Left lobe of liver (tissue), 2 donors: ENCODE data around the gene EPB41L3. TPM values are rescaled to one million over a fixed set of nuclear protein-coding genes. Genes with fewer than 3 reads are reported as not detected.
"Not testable (repeated sequence)": the region's sequence is repeated elsewhere in the genome, so short reads cannot be mapped to it uniquely, and the experiment has no call there.

Source experiments
- ATAC-seq: fragments of 200-7000 bp; cut with Tn5 transposase; one replicate; pipeline ENCODE4 v1.9.1; 2020; ENCODE audit warnings: mild to moderate bottlenecking, moderate library complexity
- DNase-seq: peaks from one replicate; pipeline ENCODE4 v3.0.0-alpha.2; 2020; ENCODE audit warnings: low spot score
- total RNA-seq: library from RNA; stranded (reverse); gene quantifications from one replicate; pipeline ENCODE4 v1.2.1, GENCODE V29; 2021
- donor health status: DM: no; HTN: no; CAD: no; lungs with moderate emphysema.
- donor health status: DM: no; HTN: yes; CAD: no.

EPB41L3 gene
- total RNA-seq: 4.0 TPM

- DNase-seq: no peak
- ATAC-seq: peak; percentile 61
Measured at GRCh38 chr18:5543773-5544389, at the start of gene EPB41L3. Gene EPB41L3, minus strand, starts transcription at chr18:5543997. Its CDS starts 54,814 bp downstream, at chr18:5489183.

GRCh38 chr18:5588529-5588928 lies 44.7 kb upstream of the EPB41L3 start:
- no peak for ATAC-seq

GRCh38 chr18:5585653-5586052 lies 41.9 kb upstream of the EPB41L3 start:
- DNase-seq: no peak
- ATAC-seq: no peak

More at GRCh38 chr18:5588529-5588928, 44.7 kb upstream of the EPB41L3 start:
- DNase-seq: no peak

GRCh38 chr18:5584746-5585417 lies 41.1 kb upstream of the EPB41L3 start:
- DNase-seq (no peak), ATAC-seq (no peak)

- ATAC-seq (peak; percentile 44), DNase-seq (no peak)
Measured at GRCh38 chr18:5582849-5583681, 39.3 kb upstream of the EPB41L3 start.

GRCh38 chr18:5582076-5582475 lies 38.3 kb upstream of the EPB41L3 start:
- no peak for DNase-seq
- no peak for ATAC-seq

GRCh38 chr18:5574843-5575242 lies 31.0 kb upstream of the EPB41L3 start:
- ATAC-seq (no peak), DNase-seq (no peak)

- ATAC-seq (no peak), DNase-seq (no peak)
Measured at GRCh38 chr18:5571666-5572065, 27.9 kb upstream of the EPB41L3 start.

- not testable (repeated sequence) for DNase-seq, ATAC-seq
Measured at GRCh38 chr18:5570613-5571012, 26.8 kb upstream of the EPB41L3 start.

- DNase-seq: no peak
- ATAC-seq: no peak
Measured at GRCh38 chr18:5568416-5568815, 24.6 kb upstream of the EPB41L3 start.

- DNase-seq (no peak), ATAC-seq (no peak)
Measured at GRCh38 chr18:5558851-5559250, 15.1 kb upstream of the EPB41L3 start.

GRCh38 chr18:5556310-5556974 lies 12.6 kb upstream of the EPB41L3 start:
- DNase-seq: no peak
- no peak for ATAC-seq

GRCh38 chr18:5554629-5555028 lies 10.8 kb upstream of the EPB41L3 start:
- DNase-seq: no peak
- ATAC-seq: no peak

GRCh38 chr18:5546660-5547059 lies 2.9 kb upstream of the EPB41L3 start:
- DNase-seq (no peak), ATAC-seq (peak; percentile 57)

- no peak for ATAC-seq
- no peak for DNase-seq
Measured at GRCh38 chr18:5543036-5543680, 639 bp downstream of the EPB41L3 start.

GRCh38 chr18:5542515-5543035 lies 1.2 kb downstream of the EPB41L3 start:
- ATAC-seq (no peak), DNase-seq (no peak)

GRCh38 chr18:5541644-5542043 lies 2.2 kb downstream of the EPB41L3 start:
- no peak for DNase-seq
- ATAC-seq: no peak

- no peak for ATAC-seq
Measured at GRCh38 chr18:5539391-5539790, 4.4 kb downstream of the EPB41L3 start.

GRCh38 chr18:5538544-5538943 lies 5.3 kb downstream of the EPB41L3 start:
- ATAC-seq (no peak), DNase-seq (no peak)

More at GRCh38 chr18:5539391-5539790, 4.4 kb downstream of the EPB41L3 start:
- no peak for DNase-seq

GRCh38 chr18:5537860-5538259 lies 5.9 kb downstream of the EPB41L3 start:
- DNase-seq: no peak
- ATAC-seq: no peak
